LNCaP clone FGC (cell line): ENCODE data around the gene ZNF358.

Experiments used
- DNase-seq: peaks from one replicate; pipeline ENCODE4 v3.0.0-alpha.2; 2011; ENCODE audit warnings: low read depth
- H3K4me3 ChIP-seq: 2 replicates; pipeline ENCODE4 v1.5.1; 2011; ENCODE audit warnings: mild to moderate bottlenecking, low read depth, low read length, control low read depth
- TF ChIP-seq, protein P1 (sequence below): IDR thresholded peaks from 2 replicates; pipeline ENCODE4 v1.5.1; 2012; ENCODE audit warnings: mild to moderate bottlenecking; ENCODE audit not compliant: control insufficient read depth, insufficient read depth; ENCODE audit errors: extremely low read depth

ZNF358 gene

DNA sequence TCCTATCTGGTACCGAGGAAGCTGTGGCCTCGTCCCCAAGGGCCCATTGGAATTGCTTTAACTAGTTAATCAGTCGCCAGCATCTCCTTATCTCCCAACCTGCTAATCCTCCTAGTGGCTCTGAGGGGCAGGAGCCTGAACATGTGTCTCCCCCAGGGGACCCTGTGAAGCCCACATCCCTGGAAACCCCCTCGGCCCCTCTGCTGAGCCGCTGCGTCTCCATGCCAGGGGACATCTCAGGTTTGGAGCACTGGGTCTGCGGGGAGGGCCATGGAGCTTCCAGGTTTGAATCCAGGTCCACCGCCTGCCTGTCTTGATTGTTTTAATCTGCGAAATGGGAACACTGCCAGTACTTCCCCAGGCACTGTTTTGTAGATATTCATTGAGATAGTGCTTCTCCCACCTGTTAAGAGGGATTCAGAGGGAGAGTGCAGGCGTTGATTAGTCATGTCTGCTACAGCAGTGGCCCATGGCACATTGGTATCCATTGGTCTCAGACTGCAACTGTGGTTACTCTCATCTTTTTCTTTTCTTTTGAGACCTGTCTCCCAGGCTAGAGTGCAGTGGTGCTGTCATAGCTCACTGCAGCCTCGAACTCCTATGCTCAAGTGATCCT lies 26.0 kb downstream of the ZNF358 start:
- DNase-seq: no peak
- H3K4me3 ChIP-seq: no peak overlapping the region
- TF ChIP-seq, protein P1, sequence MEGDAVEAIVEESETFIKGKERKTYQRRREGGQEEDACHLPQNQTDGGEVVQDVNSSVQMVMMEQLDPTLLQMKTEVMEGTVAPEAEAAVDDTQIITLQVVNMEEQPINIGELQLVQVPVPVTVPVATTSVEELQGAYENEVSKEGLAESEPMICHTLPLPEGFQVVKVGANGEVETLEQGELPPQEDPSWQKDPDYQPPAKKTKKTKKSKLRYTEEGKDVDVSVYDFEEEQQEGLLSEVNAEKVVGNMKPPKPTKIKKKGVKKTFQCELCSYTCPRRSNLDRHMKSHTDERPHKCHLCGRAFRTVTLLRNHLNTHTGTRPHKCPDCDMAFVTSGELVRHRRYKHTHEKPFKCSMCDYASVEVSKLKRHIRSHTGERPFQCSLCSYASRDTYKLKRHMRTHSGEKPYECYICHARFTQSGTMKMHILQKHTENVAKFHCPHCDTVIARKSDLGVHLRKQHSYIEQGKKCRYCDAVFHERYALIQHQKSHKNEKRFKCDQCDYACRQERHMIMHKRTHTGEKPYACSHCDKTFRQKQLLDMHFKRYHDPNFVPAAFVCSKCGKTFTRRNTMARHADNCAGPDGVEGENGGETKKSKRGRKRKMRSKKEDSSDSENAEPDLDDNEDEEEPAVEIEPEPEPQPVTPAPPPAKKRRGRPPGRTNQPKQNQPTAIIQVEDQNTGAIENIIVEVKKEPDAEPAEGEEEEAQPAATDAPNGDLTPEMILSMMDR: no peak

DNA sequence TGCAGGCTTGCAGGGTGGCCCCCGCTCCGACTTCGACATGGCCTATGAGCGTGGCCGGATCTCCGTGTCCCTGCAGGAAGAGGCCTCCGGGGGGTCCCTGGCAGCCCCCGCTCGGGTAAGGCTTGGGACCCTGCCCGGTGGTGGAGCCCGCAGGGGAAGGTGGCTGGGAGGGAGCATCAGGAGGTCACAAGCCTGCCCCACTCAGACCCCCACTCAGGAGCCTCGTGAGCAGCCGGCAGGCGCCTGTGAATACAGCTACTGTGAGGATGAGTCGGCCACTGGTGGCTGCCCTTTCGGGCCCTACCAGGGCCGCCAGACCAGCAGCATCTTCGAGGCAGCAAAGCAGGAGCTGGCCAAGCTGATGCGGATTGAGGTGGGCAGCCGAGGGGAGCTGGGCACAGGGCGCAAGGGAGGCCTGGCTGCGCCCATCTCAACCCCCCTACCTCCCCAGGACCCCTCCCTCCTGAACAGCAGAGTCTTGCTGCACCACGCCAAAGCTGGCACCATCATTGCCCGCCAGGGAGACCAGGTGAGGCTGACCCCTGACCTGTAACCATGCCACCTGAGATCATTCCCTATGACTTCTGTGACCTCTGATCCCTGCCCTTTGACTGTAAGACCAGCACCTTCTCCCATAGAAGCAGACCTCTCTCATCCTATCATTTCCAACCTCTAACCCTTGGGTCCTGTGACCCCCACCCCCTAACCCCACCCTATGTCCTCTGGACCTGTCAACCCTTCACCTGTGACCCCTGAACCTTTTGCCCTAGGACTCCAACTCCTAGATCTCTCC lies 26.8 kb downstream of the ZNF358 start:
- DNase-seq: no peak
- TF ChIP-seq, protein P1: no peak
- H3K4me3 ChIP-seq: no peak overlapping the region

DNA sequence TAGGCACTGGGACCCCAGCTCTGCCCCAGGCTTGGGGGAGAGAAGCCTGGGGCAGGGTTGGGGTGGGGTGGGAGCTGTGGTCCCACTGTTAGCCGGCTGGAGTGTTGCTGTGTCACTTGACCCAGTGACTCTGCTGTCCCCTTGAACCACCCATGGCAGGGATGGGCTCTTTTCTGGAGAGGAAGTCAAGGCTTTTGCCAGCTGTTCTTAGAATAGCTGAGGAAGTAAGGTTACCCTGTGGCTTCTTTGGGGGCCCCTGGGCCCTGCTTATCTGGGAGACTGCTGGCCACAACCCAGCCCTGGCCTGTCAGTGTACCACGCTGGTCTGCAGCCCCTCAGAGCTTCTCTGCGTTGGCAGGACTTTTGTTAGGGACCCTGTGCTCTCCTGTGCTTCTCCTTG lies 28.7 kb downstream of the ZNF358 start:
- TF ChIP-seq, protein P1: no peak
- no peak overlapping the region for H3K4me3 ChIP-seq
- no peak for DNase-seq

DNA sequence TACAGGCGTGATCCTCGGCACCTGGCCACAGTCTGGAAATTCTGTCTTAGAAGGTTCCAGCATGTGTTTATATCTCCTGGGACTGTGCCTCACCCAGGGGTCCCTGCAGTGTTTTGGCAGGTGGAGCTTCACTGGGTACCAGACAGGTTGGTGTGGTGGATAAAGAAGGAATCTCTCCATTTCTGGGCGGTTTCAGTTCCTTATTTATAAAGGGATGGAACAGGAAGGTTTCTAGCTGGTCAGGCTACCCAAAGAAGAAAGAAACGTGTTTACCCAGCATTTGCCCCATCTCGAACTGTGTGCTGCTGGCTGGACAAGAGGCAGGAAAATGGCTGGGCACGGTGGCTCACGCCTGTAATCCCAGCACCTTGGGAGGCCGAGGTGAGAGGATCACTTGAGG lies 29.4 kb downstream of the ZNF358 start:
- H3K4me3 ChIP-seq: no peak overlapping the region
- TF ChIP-seq, protein P1: no peak
- DNase-seq: no peak

DNA sequence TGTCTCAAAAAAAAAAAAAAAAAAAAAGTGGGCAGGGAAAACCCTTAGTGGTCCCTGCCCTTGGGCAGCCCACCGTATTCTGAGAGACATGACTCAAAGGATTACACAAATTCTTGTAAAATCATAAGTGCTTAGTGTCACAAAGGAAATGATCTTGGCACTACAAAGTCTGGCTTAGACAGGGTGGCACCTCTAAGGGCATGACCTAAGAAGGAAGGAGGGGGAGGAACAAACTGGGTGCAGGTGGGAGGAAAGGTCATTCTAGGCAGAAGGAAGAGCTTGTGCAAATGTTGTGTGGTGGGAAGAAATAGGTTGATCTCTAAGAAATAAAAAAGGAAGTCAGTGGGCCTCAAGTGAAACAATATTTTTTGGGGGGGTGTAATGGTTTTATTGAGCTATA lies 30.0 kb downstream of the ZNF358 start:
- TF ChIP-seq, protein P1: no peak
- no peak for DNase-seq
- H3K4me3 ChIP-seq: no peak overlapping the region

DNA sequence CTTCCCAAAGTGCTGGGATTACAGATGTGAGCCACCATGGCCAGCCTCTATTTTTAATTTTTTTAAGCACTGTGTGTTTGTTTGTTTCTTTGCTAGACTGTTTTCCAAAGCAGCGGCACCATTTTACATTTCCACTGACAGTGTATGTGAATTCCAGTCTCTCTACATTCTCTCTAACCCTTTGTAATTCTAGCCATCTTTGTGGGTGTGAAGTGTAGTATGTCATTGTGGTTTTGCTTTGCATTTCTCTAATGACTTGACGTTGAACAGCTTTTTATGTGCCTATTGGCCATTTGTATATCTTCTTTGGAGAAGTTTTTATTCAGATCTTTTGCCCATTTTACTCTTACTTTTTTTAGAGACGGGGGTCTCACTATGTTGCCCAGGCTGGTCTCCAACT lies 31.3 kb downstream of the ZNF358 start:
- no peak overlapping the region for H3K4me3 ChIP-seq
- DNase-seq: no peak
- TF ChIP-seq, protein P1: no peak
